ENCODE data around the gene FZD1. TPM values are rescaled to one million over a fixed set of nuclear protein-coding genes. Genes with fewer than 3 reads are reported as not detected.

FZD1 gene
- total and polyA plus RNA-seq, 2 experiments from 2014 or later: 7.3 to 9.9 TPM

DNA sequence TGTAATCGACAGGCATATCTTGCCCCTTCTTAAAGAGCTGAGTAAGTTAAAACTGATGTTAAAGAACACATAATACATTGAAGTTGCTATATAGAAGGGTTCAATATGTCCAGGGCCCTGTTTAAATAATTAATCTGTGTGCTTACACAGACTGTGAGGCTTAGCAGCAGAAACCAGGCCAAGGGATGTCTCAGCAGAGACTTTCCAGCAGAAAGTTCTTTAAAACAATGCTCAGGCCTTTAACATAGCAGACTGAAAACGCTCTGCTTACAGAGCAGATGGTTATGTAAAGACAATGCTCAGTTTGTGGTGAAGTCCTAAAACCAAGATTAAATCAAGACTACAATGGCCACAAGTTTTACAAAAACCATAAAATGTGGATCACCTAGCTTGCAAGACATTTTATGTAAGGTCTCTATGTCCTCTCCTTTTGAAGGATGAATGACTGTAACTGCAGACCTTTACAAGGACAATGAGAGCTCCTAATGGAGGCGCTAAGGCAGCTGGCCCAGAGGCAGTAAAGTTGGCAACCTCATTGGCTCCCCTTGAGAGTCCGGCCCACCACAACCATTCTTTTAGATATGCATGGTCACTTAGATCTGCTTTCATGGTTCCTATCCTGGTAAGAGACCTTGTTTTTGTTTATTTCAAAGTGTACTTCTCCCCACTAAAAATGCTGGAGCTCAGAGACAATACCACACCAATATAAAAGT, 56.3 kb downstream of the FZD1 start:
- Histone ChIP-seq H3K36me3 (replicated peaks; ENCODE audit: insufficient read depth, low read depth) (no peaks in the 10 kb centered on the region), H3K4me3 (no peak overlapping the region)
- WGBS (ENCODE audit: low lambda C conversion rate, missing lambda C conversion rate): 79% methylated on average over 4 of the region's 4 CpGs

More for the DNA sequence above, 56.3 kb downstream of the FZD1 start:
- no peak for DNase-seq (ENCODE audit: low spot score)
- H3K4me1 ChIP-seq (ENCODE audit: insufficient read depth): no peaks in the 10 kb centered on the region
- H3K9me3 ChIP-seq (ENCODE audit: low read depth): no peaks in the 10 kb centered on the region
- H3K27ac ChIP-seq: no peak overlapping the region
- no peaks in the 10 kb centered on the region for H3K27me3 ChIP-seq
- H3K4me2 ChIP-seq: no peak overlapping the region
- H3K79me2 ChIP-seq: no peaks in the 10 kb centered on the region
- no peak overlapping the region for H2AFZ ChIP-seq
- TF ChIP-seq CTCF (IDR thresholded peaks at IDR 0.05; ENCODE audit: poor library complexity): no peak
- TF ChIP-seq EZH2 (IDR thresholded peaks at IDR 0.05; ENCODE audit: borderline replicate concordance): no peak
- no peak for TF ChIP-seq EZH2phosphoT487 (IDR thresholded peaks at IDR 0.05; ENCODE audit: low read depth, severe bottlenecking, unreplicated experiment)
- no peaks in the 10 kb centered on the region for H4K20me1 ChIP-seq (ENCODE audit: insufficient read depth, poor library complexity, severe bottlenecking)
- no peaks in the 10 kb centered on the region for H3K9me2 ChIP-seq (replicated peaks; ENCODE audit: insufficient read depth)
